Gastroesophageal sphincter (tissue), 4 donors: ENCODE measurements around the gene ATP2B2. TPM values are rescaled to one million over a fixed set of nuclear protein-coding genes. Genes with fewer than 3 reads are reported as not detected.

Source experiments
- ATAC-seq: fragments of 150-250 bp; one replicate; pipeline ENCODE4 v1.9.1; 2016; ENCODE audit warnings: mild to moderate bottlenecking, moderate library complexity
- H3K27ac ChIP-seq, 4 donors: fragments of 200-600 bp; sonication (generic) in 3 of 4; 1 replicate in 3 of 4; 2 replicates in 1 of 4; pipeline ENCODE4 v1.5.1; 2016 to 2019
- H3K27me3 ChIP-seq: fragments of 200-600 bp; sonication (generic); one replicate; pipeline ENCODE4 v1.5.1; 2019
- H3K36me3 ChIP-seq, 2 donors: fragments of 200-600 bp; sonication (generic); one replicate each; pipeline ENCODE4 v1.5.1; 2019; ENCODE audit warnings: control low read depth in 1 of 2
- H3K4me1 ChIP-seq, 3 donors: fragments of 200-600 bp; sonication (generic); 1 replicate in 2 of 3; 2 replicates in 1 of 3; pipeline ENCODE4 v1.5.1; 2016 to 2019; ENCODE audit warnings: control low read depth in 2 of 3
- H3K4me3 ChIP-seq, 2 donors: fragments of 200-600 bp; sonication (generic); one replicate each; pipeline ENCODE4 v1.5.1; 2019; ENCODE audit warnings: mild to moderate bottlenecking in 1 of 2, moderate library complexity in 1 of 2
- H3K9me3 ChIP-seq, 3 donors: fragments of 200-600 bp; sonication (generic); one replicate each; pipeline ENCODE4 v1.5.1; 2017 to 2019; ENCODE audit warnings: control low read depth in 2 of 3
- CTCF ChIP-seq, 4 experiments: fragments of 200-600 bp in 2 of 4; fragments of 450-650 bp in 2 of 4; sonication (generic) in 1 of 4; IDR thresholded peaks; one replicate each; pipeline ENCODE4 v1.5.1; 2017 to 2019; ENCODE audit warnings: antibody characterized with exemption in 4 of 4, mild to moderate bottlenecking in 2 of 4, moderate library complexity in 2 of 4
- EP300 ChIP-seq: sonication (generic); formaldehyde crosslinking; IDR thresholded peaks from one replicate; pipeline ENCODE4 v1.6.1; 2017; ENCODE audit warnings: antibody characterized with exemption, mild to moderate bottlenecking
- POLR2A ChIP-seq, 2 donors: fragments of 450-650 bp; IDR thresholded peaks; one replicate each; pipeline ENCODE4 v1.6.1; 2017; ENCODE audit warnings: antibody characterized with exemption in 2 of 2, mild to moderate bottlenecking in 2 of 2, moderate library complexity in 1 of 2
- POLR2AphosphoS5 ChIP-seq: sonication (generic); formaldehyde crosslinking; IDR thresholded peaks from one replicate; pipeline ENCODE4 v1.6.1; 2017; ENCODE audit warnings: antibody characterized with exemption
- WGBS, 2 donors: methylation state at CpG; one replicate each; pipeline ENCODE4 v1.1.5; 2018; ENCODE audit warnings: low coverage in 1 of 2; 5-methylcytosine and 5-hydroxymethylcytosine counted together
- total RNA-seq, 4 donors: library from RNA; depleted of rRNA; stranded (reverse); fragments of >200 nt; gene quantifications; one replicate each; pipeline ENCODE4 v1.1.0, GENCODE V29; 2016

ATP2B2 gene
- total RNA-seq = under 1 TPM in 3 of 4 donors, not detected in 1; 0.13 to 0.30 (median 0.27) TPM

- Histone ChIP-seq H3K36me3 (no peaks in the 10 kb centered on the region), H3K27ac (no peak within 1 kb of the TSS), H3K4me1 (peaks cover 0 to 15% (median 0%) of the 10 kb centered on the region in 3 donors), H3K4me3 (peak within 1 kb of the TSS; percentile 18 to 49), H3K27me3 (peaks cover 64% of the 10 kb centered on the region), H3K9me3 (no peaks in the 10 kb centered on the region)
- WGBS, 2 donors = 0 to 11% methylated on average over 3 to 6 of the region's 42 CpGs
- ATAC-seq = no peak
- TF ChIP-seq EP300 (no peak), POLR2A (IDR thresholded peaks at IDR 0.05) (no peak), POLR2AphosphoS5 (no peak), CTCF (IDR thresholded peaks at IDR 0.05) (no peak)
These were observed at the start of gene ATP2B2 for GRCh38 chr3:10505050-10505790. Gene ATP2B2, minus strand, starts transcription at chr3:10505586. Its CDS starts 56,043 bp downstream, at chr3:10449543.

- ATAC-seq = no peak
- Histone ChIP-seq H3K36me3 (no peaks in the 10 kb centered on the region), H3K4me3 (no peak overlapping the region), H3K9me3 (no peaks in the 10 kb centered on the region), H3K27me3 (peaks cover 28% of the 10 kb centered on the region), H3K27ac (no peak overlapping the region), H3K4me1 (no peaks in the 10 kb centered on the region)
- TF ChIP-seq POLR2A (IDR thresholded peaks at IDR 0.05) (no peak), EP300 (no peak), POLR2AphosphoS5 (no peak), CTCF (IDR thresholded peaks at IDR 0.05) (no peak)
- no CpG with 5 or more reads among the region's 1 CpG for WGBS, 2 donors
These were observed 49.4 kb upstream of the ATP2B2 start for GRCh38 chr3:10554746-10555145.

GRCh38 chr3:10554236-10554611, 48.8 kb upstream of the ATP2B2 start:
- H3K27me3 ChIP-seq = peaks cover 31% of the 10 kb centered on the region
- H3K4me1 ChIP-seq = no peaks in the 10 kb centered on the region
- no peaks in the 10 kb centered on the region for H3K9me3 ChIP-seq
- no peak for ATAC-seq
- TF ChIP-seq CTCF (IDR thresholded peaks at IDR 0.05) (no peak), POLR2A (IDR thresholded peaks at IDR 0.05) (no peak), POLR2AphosphoS5 (no peak), EP300 (no peak)
- no peaks in the 10 kb centered on the region for H3K36me3 ChIP-seq
- H3K27ac ChIP-seq = no peak overlapping the region
- 87 to 90% methylated on average over 3 of the region's 3 CpGs for WGBS, 2 donors
- H3K4me3 ChIP-seq = no peak overlapping the region

- H3K27ac ChIP-seq = no peak overlapping the region
- H3K27me3 ChIP-seq = peaks cover 31% of the 10 kb centered on the region
- no peaks in the 10 kb centered on the region for H3K9me3 ChIP-seq
- no peak for ATAC-seq
- TF ChIP-seq CTCF (IDR thresholded peaks at IDR 0.05) (no peak), POLR2AphosphoS5 (no peak), EP300 (no peak), POLR2A (IDR thresholded peaks at IDR 0.05) (no peak)
- no peak overlapping the region for H3K4me3 ChIP-seq
- no peaks in the 10 kb centered on the region for H3K36me3 ChIP-seq
- WGBS, 2 donors = 12 to 32% methylated on average over 3 to 5 of the region's 9 CpGs
- no peaks in the 10 kb centered on the region for H3K4me1 ChIP-seq
These were observed 48.3 kb upstream of the ATP2B2 start for GRCh38 chr3:10553591-10554235.

- no peaks in the 10 kb centered on the region for H3K36me3 ChIP-seq
- H3K27ac ChIP-seq = peak overlapping the region in 2 of 4 donors; percentile 17 to 35
- H3K4me1 ChIP-seq = no peaks in the 10 kb centered on the region
- peaks cover 33% of the 10 kb centered on the region for H3K27me3 ChIP-seq
- ATAC-seq = no peak
- no peak overlapping the region for H3K4me3 ChIP-seq
- 100% methylated on average over 1 of the region's 1 CpG; no CpG with 5 or more reads in 1 of the 2 donors for WGBS, 2 donors
- TF ChIP-seq CTCF (IDR thresholded peaks at IDR 0.05) = no peak
- TF ChIP-seq POLR2A (IDR thresholded peaks at IDR 0.05) = no peak
- TF ChIP-seq EP300 = no peak
- TF ChIP-seq POLR2AphosphoS5 = no peak
- H3K9me3 ChIP-seq = no peaks in the 10 kb centered on the region
These were observed 47.2 kb upstream of the ATP2B2 start for GRCh38 chr3:10552631-10552943.
